SK-N-MC (cell line): Measurements from ENCODE around the gene DPP10.

Source experiments
- EZH2 ChIP-seq: fragments of 200-600 bp; sonication (generic); IDR thresholded peaks from one replicate; pipeline ENCODE4 v1.6.1; 2017; ENCODE audit warnings: antibody characterized with exemption
- FOXP2 ChIP-seq: optimal IDR thresholded peaks from 2 replicates; pipeline ENCODE3; 2011; ENCODE audit warnings: mild to moderate bottlenecking, moderate library complexity; ENCODE audit not compliant: insufficient read depth; ENCODE audit errors: extremely low read length, control extremely low read depth
- POLR2AphosphoS5 ChIP-seq: IDR thresholded peaks from 2 replicates; pipeline ENCODE4 v1.6.1; 2012; ENCODE audit warnings: mild to moderate bottlenecking, low read depth, low read length, borderline replicate concordance

DNA sequence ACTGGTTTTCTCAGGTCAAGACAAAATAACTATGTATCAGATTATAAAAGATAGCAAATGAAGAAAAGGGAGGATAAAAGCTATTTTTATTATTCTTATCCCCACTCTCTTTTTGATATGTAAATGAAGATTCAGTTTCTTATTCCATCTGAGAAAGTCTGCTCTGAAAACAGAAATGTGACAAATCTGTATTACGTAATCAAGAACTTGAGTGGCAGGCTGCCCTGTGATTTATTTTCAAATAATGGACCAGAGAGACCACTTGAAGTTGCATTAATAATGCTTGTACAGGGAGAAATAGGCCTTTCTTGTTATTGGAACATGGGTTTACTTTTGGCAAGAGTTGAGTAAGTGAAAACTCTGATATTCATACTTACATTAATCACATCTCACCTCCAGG is 727.4 kb downstream of the DPP10 start:
- TF ChIP-seq EZH2 (no peak), POLR2AphosphoS5 (no peak), FOXP2 (no peak)
